GM19025 (cell line): ENCODE results near the gene GSK3A.
"Not testable (repeated sequence)": the region's sequence is repeated elsewhere in the genome, so short reads cannot be mapped to it uniquely, and the experiment has no call there.

ENCODE experiments used
- ATAC-seq: cut with Tn5 transposase; IDR thresholded peaks from one replicate; pipeline ENCODE4 v1.9.1; 2021; ENCODE audit warnings: mild to moderate bottlenecking, low read depth, moderate library complexity; ENCODE audit not compliant: unreplicated experiment

GSK3A gene

DNA sequence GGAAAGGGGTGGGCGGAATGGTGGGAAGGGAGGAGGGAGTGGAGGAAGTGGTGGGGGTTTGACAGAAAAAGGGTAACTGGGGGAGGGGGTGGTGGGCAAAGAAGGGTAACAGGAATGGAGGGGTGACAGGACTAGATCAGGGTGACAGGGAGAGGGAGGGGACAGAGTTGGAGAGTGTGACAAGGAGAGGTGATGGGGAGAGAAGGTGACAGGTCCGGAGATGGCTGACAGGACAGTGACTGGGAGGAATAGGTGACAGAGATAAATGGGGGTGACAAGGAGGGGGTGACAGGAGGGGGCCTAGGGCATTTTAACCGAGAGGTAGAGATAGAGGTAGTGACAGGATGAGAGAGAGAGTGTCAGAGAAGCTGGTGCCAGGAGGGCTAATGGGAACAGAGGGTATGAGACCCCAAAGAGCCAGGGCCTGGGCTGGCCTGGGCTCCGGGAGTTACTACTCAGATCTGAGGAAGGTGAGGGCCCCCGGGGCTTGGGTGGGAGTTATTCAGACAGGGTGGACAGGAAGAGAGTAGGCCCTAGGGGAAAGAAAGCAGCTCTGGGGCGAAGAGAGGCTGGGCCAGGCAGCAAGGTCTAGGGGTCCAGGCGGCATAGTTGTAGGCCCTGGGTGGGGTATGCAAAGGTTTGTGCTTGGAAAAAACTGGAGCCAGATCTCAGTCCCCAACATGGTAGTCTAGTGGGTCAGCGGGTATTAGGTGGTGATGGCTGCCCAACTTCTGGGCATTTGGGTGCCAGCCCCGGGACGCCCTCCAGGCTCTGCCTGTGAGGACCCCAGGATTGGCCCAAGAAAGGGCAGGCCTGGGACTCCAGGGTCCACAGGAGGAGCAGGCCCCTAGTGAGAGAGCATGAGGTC, 27.3 kb upstream of the GSK3A start:
- ATAC-seq = no peak

GRCh38 chr19:42268704-42269477, 26.5 kb upstream of the GSK3A start, which contains the start of gene CIC:
Gene CIC, plus strand, starts transcription at chr19:42269252. Its CDS starts 2,532 bp downstream, at chr19:42271784.
- ATAC-seq = peak; percentile 78

GRCh38 chr19:42268142-42268703, 25.8 kb upstream of the GSK3A start:
- ATAC-seq = peak; percentile 52

DNA sequence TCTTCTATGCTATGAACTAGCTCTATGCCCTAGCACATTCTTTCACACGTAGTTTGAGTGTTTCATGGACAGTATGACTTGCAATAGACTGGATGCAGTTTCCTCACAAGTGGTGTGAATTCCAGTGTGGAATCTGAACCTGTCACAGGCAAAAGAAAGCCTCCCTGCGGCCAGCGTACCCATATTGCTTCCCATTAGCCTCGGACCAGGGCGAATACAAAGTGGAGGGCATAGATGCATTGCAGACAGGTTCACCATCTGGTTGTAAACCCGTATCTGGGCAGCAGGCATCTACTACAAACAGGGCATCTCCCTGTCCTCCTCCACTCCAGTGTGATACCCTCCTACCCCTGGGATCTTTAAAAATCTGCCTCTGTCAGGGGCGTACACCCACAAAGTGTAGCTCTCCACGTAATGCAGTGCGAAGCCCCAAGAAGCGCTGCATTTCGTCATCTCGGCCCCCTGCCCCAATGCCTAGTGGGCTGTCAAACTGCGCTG, 25.3 kb upstream of the GSK3A start:
- no peak for ATAC-seq

- not testable (repeated sequence) for ATAC-seq
Measured at GRCh38 chr19:42266928-42267603, 24.7 kb upstream of the GSK3A start.

DNA sequence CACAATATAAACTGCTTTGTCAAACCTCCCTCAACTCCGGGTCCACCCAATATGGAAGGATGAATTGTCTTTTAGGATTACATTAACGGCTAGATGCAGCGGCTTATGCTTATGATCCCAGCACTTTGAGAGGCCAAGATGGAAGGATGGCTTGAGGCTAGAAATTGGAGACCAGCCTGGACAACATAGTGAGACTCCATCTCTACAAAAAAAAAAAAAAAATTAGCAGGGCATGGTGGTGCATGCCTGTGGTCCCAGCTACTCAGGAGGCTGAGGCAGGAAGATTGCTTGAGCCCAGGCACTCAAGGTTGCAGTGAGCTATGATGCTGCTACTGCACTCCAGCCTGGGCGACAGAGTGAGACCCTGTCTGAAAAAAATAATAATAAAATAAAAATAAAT, 23.7 kb upstream of the GSK3A start:
- ATAC-seq = not testable (repeated sequence)

DNA sequence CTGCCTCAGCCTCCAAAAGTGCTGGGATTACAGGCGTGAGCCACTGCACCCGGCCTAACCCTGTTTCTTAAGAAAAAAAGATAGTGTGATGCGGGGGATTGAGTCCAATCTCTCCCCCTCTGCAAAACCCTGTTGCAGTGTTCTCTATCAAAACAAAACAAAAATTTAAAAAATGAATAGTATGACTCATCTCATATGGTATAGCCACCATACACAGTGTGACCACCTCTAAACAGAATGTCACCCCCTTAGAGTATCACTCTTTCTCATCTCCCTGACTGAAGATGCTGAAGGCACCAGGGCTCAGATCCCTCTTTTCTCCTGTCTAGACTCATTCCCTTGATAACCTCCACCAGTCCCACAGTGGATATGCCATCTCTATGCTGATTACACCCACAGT, 19.4 kb upstream of the GSK3A start:
- ATAC-seq = no peak

- ATAC-seq = not testable (repeated sequence)
Measured at GRCh38 chr19:42257842-42258241, 15.4 kb upstream of the GSK3A start.

DNA sequence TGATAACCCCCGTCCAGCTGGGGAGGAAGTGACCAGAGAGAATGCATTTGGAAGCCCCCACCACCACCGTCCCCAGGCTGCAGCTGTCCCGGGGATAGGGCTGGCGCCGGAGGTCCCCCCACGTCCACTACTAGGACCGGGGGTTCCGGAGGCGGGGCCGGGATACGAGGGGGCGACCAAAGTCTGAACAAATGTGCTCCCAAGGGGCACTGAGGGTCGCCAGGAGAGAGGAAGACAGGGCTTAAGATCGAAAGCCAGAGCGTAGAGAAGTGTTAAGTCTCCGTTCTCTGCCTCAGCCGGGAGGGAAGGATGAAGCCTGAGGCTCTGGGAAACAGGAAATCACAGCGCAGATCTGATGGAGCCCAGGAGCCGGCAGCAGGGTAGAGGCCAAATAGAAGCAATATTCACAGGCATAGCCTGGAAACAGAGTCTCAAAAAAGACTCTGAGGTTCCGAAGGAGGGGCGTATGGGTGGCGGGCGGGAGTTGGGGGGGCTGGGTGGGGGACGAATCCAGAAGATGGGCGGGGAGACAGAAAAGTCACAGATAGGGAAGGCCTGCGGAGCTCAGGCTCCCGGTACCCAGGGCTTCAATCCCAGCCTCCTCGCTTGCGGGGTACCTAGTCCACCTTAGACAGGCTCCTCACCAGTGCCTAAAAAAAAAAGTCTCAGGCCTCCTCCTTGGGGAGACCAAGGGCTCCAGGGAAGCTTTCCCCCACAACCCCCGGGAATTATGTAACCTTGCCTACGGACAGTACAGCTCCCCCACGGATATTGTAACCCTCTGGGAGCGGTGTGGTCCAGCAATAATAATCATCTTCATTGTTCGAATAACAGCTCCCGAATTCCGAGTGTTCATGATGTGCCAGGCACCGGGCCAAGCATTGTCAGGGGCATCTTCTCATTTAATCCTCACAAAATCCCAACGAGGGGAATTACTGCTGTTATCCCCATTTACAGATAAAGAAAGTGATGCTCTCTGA, 13.7 kb upstream of the GSK3A start:
- ATAC-seq = no peak

DNA sequence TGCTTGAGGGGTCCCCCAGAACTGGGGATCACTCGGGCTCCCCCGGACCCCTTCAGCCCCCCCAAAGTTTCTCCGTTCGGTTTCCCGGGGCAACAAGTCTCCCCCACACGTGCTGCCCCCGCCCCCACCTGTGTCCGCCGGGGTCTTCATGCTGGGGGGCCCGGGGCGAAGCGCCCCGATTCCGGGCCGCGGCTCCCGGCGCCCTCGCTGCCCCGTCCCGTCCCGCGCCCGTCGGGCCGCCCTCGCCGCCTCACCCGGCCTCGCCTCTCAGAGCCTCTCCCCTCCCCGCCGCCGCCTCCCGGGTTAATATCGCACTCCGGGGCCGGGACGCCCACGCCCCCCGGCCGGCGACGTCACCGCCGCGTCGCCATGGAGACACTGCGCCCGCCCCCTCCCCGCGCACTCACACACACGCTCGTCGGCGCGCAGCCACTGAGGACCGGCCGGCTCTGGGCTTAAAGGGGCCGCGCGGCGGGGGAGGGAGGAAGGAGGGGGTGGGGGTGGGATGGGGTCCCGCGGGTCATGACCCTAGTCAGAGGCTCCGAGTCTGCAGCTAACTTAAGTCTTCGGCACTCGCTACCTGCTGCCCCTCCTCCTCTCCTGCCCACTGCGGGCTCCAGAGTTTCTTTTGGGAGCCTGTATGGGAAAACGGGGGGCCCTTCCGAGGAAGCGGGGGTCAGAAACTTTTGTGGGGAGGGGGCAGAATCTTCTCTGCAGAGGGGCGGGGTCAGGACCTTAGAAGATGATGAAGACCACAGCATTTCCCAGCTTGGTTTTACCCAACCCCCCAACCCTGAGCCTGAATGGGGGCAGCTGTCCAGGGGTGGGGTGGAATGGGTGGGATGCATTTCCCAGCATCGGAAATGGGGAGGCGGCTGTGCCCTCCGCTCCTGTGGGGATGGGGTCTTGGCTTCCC, 12.7 kb upstream of the GSK3A start, which contains the start of gene ERF:
TSS of gene ERF (minus strand) at position 279 of the 916 bp plus-strand sequence. CDS start at position 150, 129 bp downstream.
- peak; percentile 65 for ATAC-seq

DNA sequence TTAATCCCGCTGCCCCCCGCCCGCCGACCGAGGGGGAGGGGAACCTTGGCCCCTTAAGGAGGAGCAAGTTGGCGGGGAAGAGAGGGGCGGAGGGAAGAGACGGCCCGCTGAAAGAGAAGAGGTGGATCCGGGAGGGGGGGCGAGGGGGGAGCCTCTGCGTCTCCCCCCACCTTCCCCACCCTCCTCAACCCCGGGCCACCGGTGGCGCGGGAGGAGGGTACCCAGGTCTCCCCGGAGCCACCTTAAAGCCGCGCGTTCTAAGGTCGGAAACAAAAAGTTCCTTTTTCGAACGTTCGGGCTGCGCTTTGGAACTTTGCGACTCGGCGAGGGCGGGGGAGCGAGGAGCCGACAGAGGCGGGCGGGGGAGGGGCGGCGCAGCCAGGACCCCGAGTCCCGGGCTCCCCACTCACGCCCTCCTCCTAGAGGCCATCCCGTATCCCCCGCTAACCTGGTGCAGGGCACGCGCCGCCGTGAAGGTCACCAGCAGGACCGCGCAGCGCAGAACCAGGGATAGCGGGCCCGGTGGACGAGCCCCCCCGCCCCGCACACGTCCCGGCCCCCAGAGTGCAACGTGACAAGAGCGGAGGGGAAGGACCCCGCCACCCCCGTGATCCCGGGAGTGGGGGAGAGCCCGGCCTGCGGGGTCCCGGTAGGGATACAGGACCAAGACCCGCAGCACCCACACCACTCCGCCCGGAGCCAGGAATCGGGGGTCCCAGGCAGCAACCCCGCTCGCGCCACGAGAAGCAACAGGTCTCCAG, 11.9 kb upstream of the GSK3A start:
- ATAC-seq = no peak

DNA sequence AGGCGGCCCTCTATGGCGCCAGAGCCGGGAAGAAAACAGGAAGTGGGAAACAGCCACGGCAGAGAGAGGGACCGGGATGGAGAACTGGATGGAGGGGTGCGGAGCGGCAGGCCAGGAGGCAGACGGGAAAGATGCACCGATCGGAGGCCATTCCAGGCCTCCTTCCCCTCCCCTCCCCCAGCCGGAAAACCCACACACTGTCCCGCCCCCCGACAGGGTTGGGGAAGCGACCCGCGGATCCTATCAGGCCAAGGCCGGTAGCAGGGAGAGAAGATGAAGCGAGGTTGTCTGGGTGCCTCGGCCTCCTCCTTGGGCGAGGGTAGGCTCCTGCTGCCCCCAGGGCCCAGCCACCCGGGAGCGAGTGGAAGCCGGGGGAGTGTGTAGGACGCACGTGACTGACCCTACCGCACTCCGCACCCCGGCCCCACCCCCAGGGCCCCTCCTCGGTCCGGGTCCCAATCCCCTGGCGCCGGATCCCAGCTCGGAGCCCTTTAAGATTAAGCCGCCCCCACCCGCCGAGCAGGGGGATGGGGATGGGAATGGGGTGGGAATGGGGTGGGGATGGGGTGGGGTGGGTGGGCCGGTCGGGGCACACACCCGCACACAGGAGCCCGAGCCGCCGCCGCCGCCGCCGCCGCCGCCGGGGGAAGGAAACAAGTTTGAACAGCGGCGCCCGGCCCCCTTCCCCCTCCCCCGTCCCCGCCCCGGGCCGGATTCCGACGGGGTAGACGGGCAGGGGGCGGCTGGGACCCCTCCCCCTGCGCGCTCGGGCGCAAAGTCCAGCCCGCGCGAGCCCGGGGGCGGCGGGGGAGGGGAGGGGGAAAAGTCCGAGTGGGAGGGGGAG, 11.1 kb upstream of the GSK3A start:
- ATAC-seq = no peak

GRCh38 chr19:42252365-42253244, 10.2 kb upstream of the GSK3A start:
- no peak for ATAC-seq

DNA sequence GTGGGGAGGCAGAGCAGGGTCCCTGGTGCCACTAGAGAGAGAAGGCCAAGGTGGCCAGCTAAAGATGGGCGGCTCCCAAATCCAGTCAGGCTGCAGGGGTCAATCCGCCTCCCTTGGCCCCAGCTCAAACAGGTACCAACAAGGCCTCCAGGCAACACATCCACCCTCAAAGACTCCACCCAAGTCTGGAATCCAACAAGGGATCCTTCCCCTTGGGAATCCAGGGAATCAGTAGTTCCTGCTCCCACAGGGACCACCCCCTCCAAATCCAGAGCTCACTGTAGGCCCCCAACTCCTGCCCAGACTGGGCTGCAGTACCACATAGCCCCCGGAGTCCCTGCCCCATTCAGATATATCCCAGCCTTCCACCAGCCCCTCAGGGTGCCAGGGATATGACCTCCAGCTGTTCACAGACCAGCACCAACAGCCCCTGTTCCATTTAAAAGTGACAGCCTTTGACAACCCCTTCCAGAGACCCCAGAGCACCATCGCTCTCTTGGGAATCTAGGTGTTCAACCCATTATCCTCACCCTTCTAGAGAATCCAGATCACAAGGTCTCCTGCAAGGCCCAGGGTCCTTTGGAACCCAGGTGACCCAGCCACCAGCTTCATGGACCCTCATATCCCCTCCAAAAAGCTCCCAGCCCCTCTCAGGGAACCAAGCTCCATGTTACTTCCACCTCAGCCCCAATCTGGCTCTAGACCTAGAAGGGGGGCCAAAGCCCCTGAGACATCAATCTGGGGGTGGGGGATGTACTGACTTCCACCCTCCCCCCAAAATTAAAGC, 9.4 kb upstream of the GSK3A start:
- ATAC-seq = no peak
